Smooth muscle cell (in vitro differentiated cells): ENCODE results near the gene FGF21. TPM values are rescaled to one million over a fixed set of nuclear protein-coding genes. Genes with fewer than 3 reads are reported as not detected.

ENCODE experiments used
- DNase-seq: peaks from one replicate; lab custom pipeline; 2025; ENCODE audit not compliant: unreplicated experiment; lab: John Stamatoyannopoulos, UW
- H2AFZ ChIP-seq: fragments of 200-600 bp; sonication (generic); 2 replicates; pipeline ENCODE4 v1.6.0; 2016; ENCODE audit warnings: antibody characterized with exemption, low read depth, mild to moderate bottlenecking
- H3F3A ChIP-seq: fragments of 200-600 bp; sonication (generic); 2 replicates; pipeline ENCODE4 v1.6.0; 2017; ENCODE audit warnings: antibody characterized with exemption, low read depth
- H3K27ac ChIP-seq: fragments of 200-600 bp; sonication (generic); 2 replicates; pipeline ENCODE4 v1.5.1; 2016; ENCODE audit warnings: low read depth, mild to moderate bottlenecking
- H3K27me3 ChIP-seq: fragments of 200-600 bp; sonication (generic); 2 replicates; pipeline ENCODE4 v1.6.1; 2016; ENCODE audit warnings: low read depth, mild to moderate bottlenecking
- H3K36me3 ChIP-seq: fragments of 200-600 bp; sonication (generic); 2 replicates; pipeline ENCODE4 v1.5.1; 2016; ENCODE audit warnings: low read depth
- H3K4me1 ChIP-seq: fragments of 200-600 bp; sonication (generic); 2 replicates; pipeline ENCODE4 v1.5.1; 2016; ENCODE audit warnings: low read depth
- H3K4me2 ChIP-seq: fragments of 200-600 bp; sonication (generic); 2 replicates; pipeline ENCODE4 v1.6.0; 2016; ENCODE audit warnings: mild to moderate bottlenecking
- H3K4me3 ChIP-seq: fragments of 200-600 bp; sonication (generic); 2 replicates; pipeline ENCODE4 v1.5.1; 2016; ENCODE audit warnings: mild to moderate bottlenecking
- H3K79me2 ChIP-seq: fragments of 200-600 bp; sonication (generic); 2 replicates; pipeline ENCODE4 v1.6.0; 2016; ENCODE audit warnings: low read depth, mild to moderate bottlenecking
- H3K9ac ChIP-seq: fragments of 200-600 bp; sonication (generic); 2 replicates; pipeline ENCODE4 v1.6.0; 2016; ENCODE audit warnings: low read depth
- H3K9me3 ChIP-seq: fragments of 200-600 bp; sonication (generic); replicated peaks from 2 replicates; pipeline ENCODE4 v1.5.1; 2016; ENCODE audit warnings: low read depth
- H4K20me1 ChIP-seq: fragments of 200-600 bp; sonication (generic); 2 replicates; pipeline ENCODE4 v1.6.0; 2016; ENCODE audit warnings: low read depth
- WGBS: methylation state at CpG from one replicate; pipeline ENCODE4 v1.1.7; 2016; ENCODE audit warnings: low lambda C conversion rate; 5-methylcytosine and 5-hydroxymethylcytosine counted together
- polyA plus RNA-seq: library from polyadenylated mRNA; unstranded; fragments of >200 nt; fragmentation: Nextera tagmentation; extraction: Ambion mirVana; gene quantifications from 2 replicates; pipeline ENCODE4 v1.2.1, GENCODE V29; 2016
- total RNA-seq: library from RNA; depleted of rRNA; stranded (reverse); fragments of >200 nt; gene quantifications from 2 replicates; pipeline ENCODE4 v1.2.3, GENCODE V29; 2014
- TF ChIP-seq, protein P1 (sequence below): fragments of 200-600 bp; sonication (generic); IDR thresholded peaks from 2 replicates; pipeline ENCODE4 v1.5.1; 2017; ENCODE audit warnings: borderline replicate concordance, mild to moderate bottlenecking, antibody characterized with exemption; ENCODE audit not compliant: insufficient read depth, poor library complexity, severe bottlenecking

FGF21 gene
- total and polyA plus RNA-seq, 2 experiments from 2014 or later = not detected

- TF ChIP-seq, protein P1, sequence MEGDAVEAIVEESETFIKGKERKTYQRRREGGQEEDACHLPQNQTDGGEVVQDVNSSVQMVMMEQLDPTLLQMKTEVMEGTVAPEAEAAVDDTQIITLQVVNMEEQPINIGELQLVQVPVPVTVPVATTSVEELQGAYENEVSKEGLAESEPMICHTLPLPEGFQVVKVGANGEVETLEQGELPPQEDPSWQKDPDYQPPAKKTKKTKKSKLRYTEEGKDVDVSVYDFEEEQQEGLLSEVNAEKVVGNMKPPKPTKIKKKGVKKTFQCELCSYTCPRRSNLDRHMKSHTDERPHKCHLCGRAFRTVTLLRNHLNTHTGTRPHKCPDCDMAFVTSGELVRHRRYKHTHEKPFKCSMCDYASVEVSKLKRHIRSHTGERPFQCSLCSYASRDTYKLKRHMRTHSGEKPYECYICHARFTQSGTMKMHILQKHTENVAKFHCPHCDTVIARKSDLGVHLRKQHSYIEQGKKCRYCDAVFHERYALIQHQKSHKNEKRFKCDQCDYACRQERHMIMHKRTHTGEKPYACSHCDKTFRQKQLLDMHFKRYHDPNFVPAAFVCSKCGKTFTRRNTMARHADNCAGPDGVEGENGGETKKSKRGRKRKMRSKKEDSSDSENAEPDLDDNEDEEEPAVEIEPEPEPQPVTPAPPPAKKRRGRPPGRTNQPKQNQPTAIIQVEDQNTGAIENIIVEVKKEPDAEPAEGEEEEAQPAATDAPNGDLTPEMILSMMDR = no peak
- 91% methylated on average over 23 of the region's 33 CpGs for WGBS
- Histone ChIP-seq H3K27me3 (no peaks in the 10 kb centered on the region), H3K9ac (no peak within 1 kb of the TSS), H3K79me2 (no peaks in the 10 kb centered on the region), H3K4me1 (peaks cover 18% of the 10 kb centered on the region), H2AFZ (peak within 1 kb of the TSS; percentile 77), H3K36me3 (no peaks in the 10 kb centered on the region), H4K20me1 (no peaks in the 10 kb centered on the region), H3F3A (peaks cover 8% of the 10 kb centered on the region), H3K27ac (no peak within 1 kb of the TSS), H3K9me3 (no peaks in the 10 kb centered on the region), H3K4me2 (peak within 1 kb of the TSS; percentile 85), H3K4me3 (peak within 1 kb of the TSS; percentile 80)
- DNase-seq = no peak
Measured at GRCh38 chr19:48719263-48720171, 35.8 kb upstream of the FGF21 start, which contains the start of gene MAMSTR. TSS of gene MAMSTR (minus strand) at chr19:48719725. CDS start at chr19:48719031, 694 bp downstream.

DNA sequence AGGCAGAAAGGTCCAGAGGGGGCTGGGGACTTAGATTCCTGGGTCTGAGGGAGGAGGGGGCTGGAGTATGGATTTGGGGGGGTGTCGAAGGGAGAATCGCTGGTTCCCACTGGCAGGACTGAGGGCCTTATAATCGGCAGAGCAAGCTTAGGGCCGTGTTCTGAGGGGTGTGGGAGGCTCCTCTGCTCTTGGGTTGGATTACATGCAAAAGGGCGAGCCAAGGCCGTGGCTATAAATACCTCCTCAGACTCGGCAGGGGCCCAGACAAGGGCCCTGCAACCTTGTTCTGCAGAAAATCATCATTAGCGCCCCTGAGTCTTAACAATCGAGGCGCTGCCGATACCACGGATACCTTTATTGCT lies 35.1 kb upstream of the FGF21 start:
- H3K4me3 ChIP-seq = peak overlapping the region; percentile 80
- H3K27ac ChIP-seq = no peak overlapping the region
- no peaks in the 10 kb centered on the region for H3K9me3 ChIP-seq
- H2AFZ ChIP-seq = peak overlapping the region; percentile 77
- H4K20me1 ChIP-seq = no peaks in the 10 kb centered on the region
- peaks cover 8% of the 10 kb centered on the region for H3F3A ChIP-seq
- no peaks in the 10 kb centered on the region for H3K79me2 ChIP-seq
- H3K9ac ChIP-seq = no peak overlapping the region
- H3K36me3 ChIP-seq = no peaks in the 10 kb centered on the region
- no peaks in the 10 kb centered on the region for H3K27me3 ChIP-seq
- H3K4me2 ChIP-seq = peak overlapping the region; percentile 85
- H3K4me1 ChIP-seq = peaks cover 11% of the 10 kb centered on the region
- DNase-seq = no peak
- WGBS = 36% methylated on average over 11 of the region's 12 CpGs
- TF ChIP-seq, protein P1 = no peak

- Histone ChIP-seq H3K9me3 (no peaks in the 10 kb centered on the region), H3K4me3 (peak overlapping the region; percentile 80), H3F3A (peaks cover 8% of the 10 kb centered on the region), H3K79me2 (no peaks in the 10 kb centered on the region), H4K20me1 (no peaks in the 10 kb centered on the region), H3K27me3 (no peaks in the 10 kb centered on the region), H3K9ac (peak overlapping the region; percentile 66), H3K27ac (peak overlapping the region; percentile 79), H3K36me3 (no peaks in the 10 kb centered on the region), H3K4me1 (peaks cover 11% of the 10 kb centered on the region), H3K4me2 (peak overlapping the region; percentile 85), H2AFZ (peak overlapping the region; percentile 77)
- under 1% methylated on average over 40 of the region's 42 CpGs for WGBS
- TF ChIP-seq, protein P1 = no peak
- DNase-seq = peak; percentile 90
Measured at GRCh38 chr19:48720613-48721296, 34.6 kb upstream of the FGF21 start.
